22Rv1 (cell line): ENCODE results near the gene CACNG3.

Experiments
- ZFX ChIP-seq: fragments of 450-650 bp; IDR thresholded peaks from 2 replicates; pipeline ENCODE4 v1.6.1; 2017; ENCODE audit warnings: antibody characterized with exemption, borderline replicate concordance
- TF ChIP-seq, protein P1 (sequence below): fragments of 450-650 bp; IDR thresholded peaks from 2 replicates; pipeline ENCODE4 v1.5.1; 2017; ENCODE audit warnings: mild to moderate bottlenecking

- TF ChIP-seq, protein P1, sequence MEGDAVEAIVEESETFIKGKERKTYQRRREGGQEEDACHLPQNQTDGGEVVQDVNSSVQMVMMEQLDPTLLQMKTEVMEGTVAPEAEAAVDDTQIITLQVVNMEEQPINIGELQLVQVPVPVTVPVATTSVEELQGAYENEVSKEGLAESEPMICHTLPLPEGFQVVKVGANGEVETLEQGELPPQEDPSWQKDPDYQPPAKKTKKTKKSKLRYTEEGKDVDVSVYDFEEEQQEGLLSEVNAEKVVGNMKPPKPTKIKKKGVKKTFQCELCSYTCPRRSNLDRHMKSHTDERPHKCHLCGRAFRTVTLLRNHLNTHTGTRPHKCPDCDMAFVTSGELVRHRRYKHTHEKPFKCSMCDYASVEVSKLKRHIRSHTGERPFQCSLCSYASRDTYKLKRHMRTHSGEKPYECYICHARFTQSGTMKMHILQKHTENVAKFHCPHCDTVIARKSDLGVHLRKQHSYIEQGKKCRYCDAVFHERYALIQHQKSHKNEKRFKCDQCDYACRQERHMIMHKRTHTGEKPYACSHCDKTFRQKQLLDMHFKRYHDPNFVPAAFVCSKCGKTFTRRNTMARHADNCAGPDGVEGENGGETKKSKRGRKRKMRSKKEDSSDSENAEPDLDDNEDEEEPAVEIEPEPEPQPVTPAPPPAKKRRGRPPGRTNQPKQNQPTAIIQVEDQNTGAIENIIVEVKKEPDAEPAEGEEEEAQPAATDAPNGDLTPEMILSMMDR, result no peak
- TF ChIP-seq ZFX, result no peak
Observed at GRCh38 chr16:24246911-24247607, 9.1 kb upstream of the CACNG3 start.
